PFSK-1 (cell line): ENCODE data around the gene TTBK2.

Experiments used
- FOXP2 ChIP-seq: optimal IDR thresholded peaks from 2 replicates; pipeline ENCODE3; 2011; ENCODE audit warnings: borderline replicate concordance, control low read depth, inconsistent platforms; ENCODE audit not compliant: insufficient read depth; ENCODE audit errors: extremely low read length, extremely low read depth
- POLR2AphosphoS5 ChIP-seq: IDR thresholded peaks from 2 replicates; pipeline ENCODE4 v1.6.1; 2012; ENCODE audit warnings: low read depth, mild to moderate bottlenecking, control low read depth, low read length, moderate library complexity
- SIN3A ChIP-seq: IDR thresholded peaks from 2 replicates; pipeline ENCODE4 v1.6.1; 2012; ENCODE audit warnings: mild to moderate bottlenecking, low read length, moderate library complexity, borderline replicate concordance; ENCODE audit not compliant: insufficient read depth
- TAF1 ChIP-seq: IDR thresholded peaks from 2 replicates; pipeline ENCODE4 v1.6.1; 2012; ENCODE audit warnings: low read length, control low read depth, borderline replicate concordance; ENCODE audit not compliant: insufficient read depth
- TF ChIP-seq, protein P1 (sequence below), 2 experiments: IDR thresholded peaks; 2 replicates each; pipeline versions ENCODE4 v1.6.1 to v1.8.0; 2011 to 2012; ENCODE audit warnings: low read depth in 2 of 2, low read length in 2 of 2, control low read depth in 1 of 2, inconsistent platforms in 1 of 2, mild to moderate bottlenecking in 1 of 2, moderate library complexity in 1 of 2; ENCODE audit not compliant: insufficient read depth in 1 of 2

The TTBK2 gene

DNA sequence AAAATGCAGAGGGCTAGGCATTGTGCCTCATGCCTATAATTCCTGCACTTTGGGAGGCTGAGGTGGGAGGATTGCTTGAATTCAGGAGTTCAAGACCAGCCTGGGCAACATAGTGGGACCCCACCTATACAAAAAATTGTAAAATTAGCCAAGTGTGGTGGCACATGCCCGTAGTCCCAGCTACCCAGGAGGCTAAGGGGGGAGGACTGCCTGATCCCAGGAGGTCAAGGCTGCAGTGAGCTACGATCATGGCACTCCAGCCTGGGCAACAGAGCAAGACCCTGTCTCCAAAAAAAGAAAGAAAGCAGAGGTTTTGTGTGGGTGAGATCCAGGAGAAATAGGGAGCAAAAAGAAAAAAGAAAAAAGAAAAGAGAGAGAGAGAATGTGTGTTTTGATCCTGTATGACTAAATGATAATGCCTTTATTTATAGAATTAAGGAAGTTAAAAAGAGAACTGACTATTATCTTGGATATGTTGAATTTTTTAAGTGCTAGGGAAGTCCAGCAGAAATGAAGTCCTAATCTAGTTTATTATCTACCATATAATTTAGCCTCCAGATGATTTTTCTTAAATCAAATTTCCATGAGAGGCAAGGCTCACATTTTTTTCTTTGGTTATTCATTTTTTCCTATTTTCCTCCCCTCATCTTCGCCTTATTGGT, 4.8 kb downstream of the TTBK2 start:
- TF ChIP-seq TAF1, result no peak
- TF ChIP-seq, protein P1, sequence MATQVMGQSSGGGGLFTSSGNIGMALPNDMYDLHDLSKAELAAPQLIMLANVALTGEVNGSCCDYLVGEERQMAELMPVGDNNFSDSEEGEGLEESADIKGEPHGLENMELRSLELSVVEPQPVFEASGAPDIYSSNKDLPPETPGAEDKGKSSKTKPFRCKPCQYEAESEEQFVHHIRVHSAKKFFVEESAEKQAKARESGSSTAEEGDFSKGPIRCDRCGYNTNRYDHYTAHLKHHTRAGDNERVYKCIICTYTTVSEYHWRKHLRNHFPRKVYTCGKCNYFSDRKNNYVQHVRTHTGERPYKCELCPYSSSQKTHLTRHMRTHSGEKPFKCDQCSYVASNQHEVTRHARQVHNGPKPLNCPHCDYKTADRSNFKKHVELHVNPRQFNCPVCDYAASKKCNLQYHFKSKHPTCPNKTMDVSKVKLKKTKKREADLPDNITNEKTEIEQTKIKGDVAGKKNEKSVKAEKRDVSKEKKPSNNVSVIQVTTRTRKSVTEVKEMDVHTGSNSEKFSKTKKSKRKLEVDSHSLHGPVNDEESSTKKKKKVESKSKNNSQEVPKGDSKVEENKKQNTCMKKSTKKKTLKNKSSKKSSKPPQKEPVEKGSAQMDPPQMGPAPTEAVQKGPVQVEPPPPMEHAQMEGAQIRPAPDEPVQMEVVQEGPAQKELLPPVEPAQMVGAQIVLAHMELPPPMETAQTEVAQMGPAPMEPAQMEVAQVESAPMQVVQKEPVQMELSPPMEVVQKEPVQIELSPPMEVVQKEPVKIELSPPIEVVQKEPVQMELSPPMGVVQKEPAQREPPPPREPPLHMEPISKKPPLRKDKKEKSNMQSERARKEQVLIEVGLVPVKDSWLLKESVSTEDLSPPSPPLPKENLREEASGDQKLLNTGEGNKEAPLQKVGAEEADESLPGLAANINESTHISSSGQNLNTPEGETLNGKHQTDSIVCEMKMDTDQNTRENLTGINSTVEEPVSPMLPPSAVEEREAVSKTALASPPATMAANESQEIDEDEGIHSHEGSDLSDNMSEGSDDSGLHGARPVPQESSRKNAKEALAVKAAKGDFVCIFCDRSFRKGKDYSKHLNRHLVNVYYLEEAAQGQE (IDR thresholded peaks at IDR 0.05; ENCODE audit: insufficient read depth in 1 of 2, low read depth in 2 of 2, low read length in 2 of 2), result no peak
- TF ChIP-seq POLR2AphosphoS5, result no peak
- TF ChIP-seq FOXP2, result no peak
- no peak for TF ChIP-seq SIN3A

DNA sequence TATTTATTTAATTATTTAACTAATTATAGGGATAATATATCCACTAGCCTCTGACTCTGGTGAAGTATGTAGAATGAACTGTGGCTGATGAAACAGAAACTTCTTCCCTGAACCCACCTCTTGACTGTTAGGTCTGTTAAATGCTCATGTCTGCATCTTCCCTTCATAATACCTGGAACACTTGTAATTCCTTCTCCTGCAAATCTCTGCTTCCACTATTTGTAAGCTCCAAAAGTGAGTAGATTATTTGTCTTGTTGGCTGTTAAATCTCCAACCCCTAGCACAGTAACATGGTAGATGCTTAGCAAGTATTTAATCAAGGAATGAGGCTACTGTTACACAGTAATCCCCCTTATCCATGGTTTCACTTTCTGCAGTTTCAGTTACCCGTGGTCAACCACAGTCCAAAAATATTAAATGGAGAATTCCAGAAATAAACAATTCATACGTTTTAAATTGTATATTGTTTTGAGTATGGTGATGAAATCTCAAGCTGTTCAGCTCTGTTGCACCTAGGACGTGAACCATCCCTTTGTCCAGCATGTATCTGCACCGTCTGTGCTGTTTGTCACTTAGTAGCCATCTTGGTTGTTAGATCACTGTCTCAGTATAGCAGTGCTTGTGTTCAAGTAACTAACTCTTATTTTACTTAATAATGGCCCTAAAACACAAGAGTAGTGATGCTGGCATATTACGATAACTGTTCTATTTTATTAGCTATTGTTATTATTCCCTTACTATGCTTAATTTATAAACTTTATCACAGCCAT, 5.7 kb downstream of the TTBK2 start:
- TF ChIP-seq POLR2AphosphoS5, result no peak

DNA sequence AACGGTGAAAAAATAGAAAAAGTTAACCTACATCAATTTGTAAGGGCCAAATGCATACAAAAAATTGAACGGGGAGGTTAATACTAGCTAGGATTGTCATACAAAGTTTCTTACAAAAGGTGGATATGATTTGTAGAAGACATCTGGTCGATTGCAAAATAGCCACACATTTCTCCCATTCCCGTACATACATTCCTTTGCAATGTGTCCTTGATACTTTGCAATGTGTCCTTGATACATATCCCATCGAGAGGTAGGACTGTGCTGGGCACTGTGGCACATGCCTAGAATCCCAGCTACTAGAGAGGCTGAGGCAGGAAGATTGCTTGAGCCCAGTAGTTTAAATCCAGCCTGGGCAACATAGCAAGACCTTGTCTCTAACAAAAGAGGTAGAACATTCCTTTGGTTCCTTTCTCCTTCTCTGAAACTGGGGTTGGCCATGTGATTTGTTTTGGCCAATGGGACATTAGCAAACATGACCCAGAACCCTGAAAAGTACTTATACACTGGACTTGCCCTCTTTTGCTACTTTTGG, 9.5 kb downstream of the TTBK2 start:
- TF ChIP-seq, protein P1 (IDR thresholded peaks at IDR 0.05; ENCODE audit: insufficient read depth in 1 of 2, low read depth in 2 of 2, low read length in 2 of 2), result no peak
- TF ChIP-seq TAF1, result no peak
- no peak for TF ChIP-seq SIN3A
- no peak for TF ChIP-seq FOXP2
- TF ChIP-seq POLR2AphosphoS5, result no peak

DNA sequence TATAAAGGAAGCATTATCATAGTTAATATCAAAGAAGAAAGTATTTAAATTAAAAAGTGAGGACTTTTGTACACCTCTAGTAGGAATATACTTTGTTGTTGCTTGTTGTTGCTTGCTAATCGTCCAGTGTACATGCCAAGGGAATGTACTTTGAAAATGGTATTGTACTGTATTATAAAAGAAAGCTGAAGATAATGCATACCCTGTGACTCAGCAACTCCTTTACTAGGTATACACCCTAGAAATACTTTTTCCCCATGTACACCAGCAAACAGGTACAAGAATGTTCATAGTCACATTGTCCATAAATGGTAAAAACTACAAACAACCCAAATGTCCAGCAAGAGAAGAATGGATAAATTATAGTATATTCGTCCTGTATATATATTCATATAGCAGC, 12.0 kb downstream of the TTBK2 start:
- TF ChIP-seq POLR2AphosphoS5, result no peak
- no peak for TF ChIP-seq SIN3A
- TF ChIP-seq, protein P1 (IDR thresholded peaks at IDR 0.05; ENCODE audit: insufficient read depth in 1 of 2, low read depth in 2 of 2, low read length in 2 of 2), result no peak
- no peak for TF ChIP-seq FOXP2
- TF ChIP-seq TAF1, result no peak

DNA sequence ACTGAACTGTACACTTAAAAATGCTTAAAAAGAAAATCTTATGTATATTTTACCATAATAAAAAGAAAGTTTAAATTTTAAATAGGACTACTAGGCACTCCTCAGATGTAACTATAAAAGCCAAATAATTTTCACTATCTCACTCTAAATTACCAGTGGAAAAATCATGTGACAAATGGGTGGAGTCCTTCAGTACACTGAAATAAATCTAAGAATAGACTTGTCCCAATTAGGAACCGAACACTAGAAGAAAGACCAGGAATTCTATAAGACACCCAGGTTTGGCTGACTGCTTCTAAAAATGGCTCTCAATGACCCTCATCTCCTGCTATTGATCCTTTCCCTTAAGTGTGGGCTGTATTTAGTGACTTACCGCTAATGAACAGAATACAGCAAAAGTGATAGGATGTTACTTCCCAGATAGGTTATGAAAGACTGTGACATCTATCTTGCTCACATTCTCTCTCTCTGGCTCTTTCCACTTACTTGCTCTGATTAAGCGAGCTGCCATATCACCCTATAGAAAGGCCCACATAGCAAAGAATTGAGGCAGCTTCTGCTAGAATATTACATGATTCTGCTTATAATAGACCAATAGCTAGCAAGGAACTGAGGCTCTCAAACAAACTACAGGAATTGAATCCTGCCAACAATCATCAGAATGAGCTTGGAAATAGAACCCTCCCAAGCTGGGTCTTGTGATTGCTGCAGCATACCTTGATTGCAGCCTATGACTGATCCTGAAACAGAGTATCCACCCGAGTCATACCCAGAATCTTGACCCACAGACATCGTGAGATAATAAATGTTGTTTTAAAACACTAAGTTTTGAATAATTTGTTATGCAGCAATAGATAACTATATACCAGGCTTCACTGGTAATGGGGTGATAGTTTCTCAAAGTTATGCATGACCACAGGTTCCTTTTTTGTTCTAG, 16.9 kb downstream of the TTBK2 start:
- TF ChIP-seq FOXP2 (no peak), SIN3A (no peak), TAF1 (no peak), POLR2AphosphoS5 (no peak)
- TF ChIP-seq, protein P1 (IDR thresholded peaks at IDR 0.05; ENCODE audit: insufficient read depth in 1 of 2, low read depth in 2 of 2, low read length in 2 of 2), result no peak
